HG03039 (cell line): ENCODE measurements around the gene FGFRL1.

Source experiments
- ATAC-seq: cut with Tn5 transposase; IDR thresholded peaks from one replicate; pipeline ENCODE4 v1.9.1; 2021; ENCODE audit warnings: mild to moderate bottlenecking, moderate library complexity; ENCODE audit not compliant: unreplicated experiment

Gene FGFRL1

GRCh38 chr4:1004071-1004418 is 7.4 kb upstream of the FGFRL1 start:
- ATAC-seq, result no peak

- no peak for ATAC-seq
These were observed 6.6 kb upstream of the FGFRL1 start for GRCh38 chr4:1004557-1005485.

- no peak for ATAC-seq
These were observed 4.6 kb upstream of the FGFRL1 start for GRCh38 chr4:1006856-1007255.

- ATAC-seq, result peak; percentile 5
These were observed 2.4 kb upstream of the FGFRL1 start for GRCh38 chr4:1008840-1009541.

- ATAC-seq, result peak; percentile 43
These were observed 1.7 kb upstream of the FGFRL1 start for GRCh38 chr4:1009542-1010394.

GRCh38 chr4:1010395-1011021 is 918 bp upstream of the FGFRL1 start:
- no peak for ATAC-seq

- peak; percentile 1 for ATAC-seq
These were observed 224 bp downstream of the FGFRL1 start for GRCh38 chr4:1011666-1012033.

- no peak for ATAC-seq
These were observed 761 bp downstream of the FGFRL1 start for GRCh38 chr4:1012034-1012739.

- no peak for ATAC-seq
These were observed 2.0 kb downstream of the FGFRL1 start for GRCh38 chr4:1013225-1014073.

GRCh38 chr4:1014291-1015167 is 3.1 kb downstream of the FGFRL1 start:
- no peak for ATAC-seq

GRCh38 chr4:1015179-1015578 is 3.8 kb downstream of the FGFRL1 start:
- no peak for ATAC-seq

- no peak for ATAC-seq
These were observed 4.3 kb downstream of the FGFRL1 start for GRCh38 chr4:1015746-1016145.

- no peak for ATAC-seq
These were observed 5.8 kb downstream of the FGFRL1 start for GRCh38 chr4:1017211-1017610.

- no peak for ATAC-seq
These were observed 6.3 kb downstream of the FGFRL1 start for GRCh38 chr4:1017706-1018105.

- no peak for ATAC-seq
These were observed 7.0 kb downstream of the FGFRL1 start for GRCh38 chr4:1018147-1019020.

- no peak for ATAC-seq
These were observed 7.9 kb downstream of the FGFRL1 start for GRCh38 chr4:1019320-1019719.

GRCh38 chr4:1019729-1020470 is 8.5 kb downstream of the FGFRL1 start:
- ATAC-seq, result no peak
